HT-29 (cell line): ENCODE data around the gene PCDHB3. TPM values are rescaled to one million over a fixed set of nuclear protein-coding genes. Genes with fewer than 3 reads are reported as not detected.
"Not testable (repeated sequence)": the region's sequence is repeated elsewhere in the genome, so short reads cannot be mapped to it uniquely, and the experiment has no call there.

Experiments used
- DNase-seq: peaks from one replicate; pipeline ENCODE4 v3.0.0-alpha.2; 2015; ENCODE audit warnings: low spot score
- total RNA-seq: library from RNA; depleted of rRNA; stranded (reverse); fragments of >200 nt; shearing (Covaris generic); gene quantifications from 2 replicates; pipeline ENCODE4 v1.2.3, GENCODE V29; 2014; rRNA removed

The PCDHB3 gene
- total RNA-seq, result 0.03 TPM in 1 of 2 replicates, not detected in the other

GRCh38 chr5:141100243-141100805 lies at the start of gene PCDHB3:
PCDHB3 (plus strand) TSS chr5:141100473; CDS start chr5:141100650, 177 bp downstream.
- peak; percentile 13 for DNase-seq

- DNase-seq, result no peak
Observed at GRCh38 chr5:141050622-141051520, 49.4 kb upstream of the PCDHB3 start, which contains the start of gene PCDHB1. PCDHB1 (plus strand) TSS chr5:141051374; CDS start chr5:141051471, 97 bp downstream.

- no peak for DNase-seq
Observed at GRCh38 chr5:141051521-141051866, 48.8 kb upstream of the PCDHB3 start.

- no peak for DNase-seq
Observed at GRCh38 chr5:141077826-141078225, 22.4 kb upstream of the PCDHB3 start.

GRCh38 chr5:141082228-141082627 lies 18.0 kb upstream of the PCDHB3 start:
- DNase-seq, result no peak

GRCh38 chr5:141084487-141084989 lies 15.7 kb upstream of the PCDHB3 start:
- DNase-seq, result peak; percentile 22

GRCh38 chr5:141094481-141095262 lies 5.6 kb upstream of the PCDHB3 start, which contains the start of gene PCDHB2:
PCDHB2 (plus strand) TSS chr5:141094615; CDS start chr5:141094791, 176 bp downstream.
- no peak for DNase-seq

GRCh38 chr5:141095263-141095641 lies 5.0 kb upstream of the PCDHB3 start:
- DNase-seq, result no peak

- DNase-seq, result not testable (repeated sequence)
Observed at GRCh38 chr5:141096181-141096580, 4.1 kb upstream of the PCDHB3 start.

- not testable (repeated sequence) for DNase-seq
Observed at GRCh38 chr5:141096586-141096985, 3.7 kb upstream of the PCDHB3 start.

GRCh38 chr5:141101059-141101458 lies 786 bp downstream of the PCDHB3 start:
- no peak for DNase-seq

GRCh38 chr5:141102070-141102469 lies 1.8 kb downstream of the PCDHB3 start:
- not testable (repeated sequence) for DNase-seq

GRCh38 chr5:141102471-141102870 lies 2.2 kb downstream of the PCDHB3 start:
- DNase-seq, result not testable (repeated sequence)

GRCh38 chr5:141105350-141105749 lies 5.1 kb downstream of the PCDHB3 start:
- DNase-seq, result no peak

- DNase-seq, result no peak
Observed at GRCh38 chr5:141119250-141119649, 19.0 kb downstream of the PCDHB3 start.

GRCh38 chr5:141121563-141121962 lies 21.3 kb downstream of the PCDHB3 start, which contains the start of gene PCDHB4:
PCDHB4 (plus strand) TSS chr5:141121818; CDS start chr5:141121999, 181 bp downstream.
- DNase-seq, result no peak

GRCh38 chr5:141121985-141122384 lies 21.7 kb downstream of the PCDHB3 start:
- no peak for DNase-seq

GRCh38 chr5:141123396-141124135 lies 23.3 kb downstream of the PCDHB3 start:
- DNase-seq, result not testable (repeated sequence)

GRCh38 chr5:141127305-141127704 lies 27.0 kb downstream of the PCDHB3 start:
- no peak for DNase-seq

GRCh38 chr5:141135030-141135717 lies 34.9 kb downstream of the PCDHB3 start, which contains the start of gene PCDHB5:
PCDHB5 (plus strand) TSS chr5:141135206; CDS start chr5:141135435, 229 bp downstream.
- DNase-seq, result no peak
